ENCODE measurements around the gene FBXO48. TPM values are rescaled to one million over a fixed set of nuclear protein-coding genes. Genes with fewer than 3 reads are reported as not detected.

FBXO48 gene
- total and polyA plus RNA-seq, 10 of the 15 experiments (the other 5 are each of a cell fraction or from before 2014, with no cell fraction given): 0.56 to 2.3 (median 1.2) TPM

DNA sequence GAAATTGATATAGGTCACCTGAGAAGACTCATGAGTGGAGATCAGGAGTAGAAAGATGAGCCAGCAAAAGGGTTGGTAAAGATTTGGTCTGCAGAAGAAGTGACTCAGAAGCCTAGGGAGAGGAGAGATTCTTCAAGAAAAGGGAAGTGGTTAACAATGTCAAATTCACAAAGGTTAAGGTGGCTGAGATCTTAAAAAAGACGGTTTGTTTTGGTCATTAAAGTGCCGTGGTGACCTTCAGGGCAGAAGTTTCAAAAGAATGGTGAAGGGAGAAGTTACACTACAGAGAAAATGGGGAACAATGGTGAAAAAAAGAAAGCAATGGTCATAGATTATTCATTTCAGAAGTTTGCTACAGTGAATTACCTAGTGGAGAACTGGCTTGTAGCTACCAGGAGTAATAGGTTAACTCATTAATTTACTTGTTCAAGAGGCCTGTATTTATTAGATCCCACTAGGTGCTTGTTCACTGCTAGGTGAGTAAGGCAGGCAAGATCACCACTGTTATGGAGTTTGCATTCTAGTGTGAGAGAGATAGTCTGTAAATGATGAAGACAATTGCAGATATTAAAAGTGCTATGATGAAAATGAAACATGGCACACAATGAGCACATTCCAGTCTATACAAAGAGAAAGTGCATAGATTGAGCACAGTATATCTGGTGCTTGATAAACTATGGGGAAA lies 43.0 kb downstream of the FBXO48 start (continued):
- TF ChIP-seq, protein P1, sequence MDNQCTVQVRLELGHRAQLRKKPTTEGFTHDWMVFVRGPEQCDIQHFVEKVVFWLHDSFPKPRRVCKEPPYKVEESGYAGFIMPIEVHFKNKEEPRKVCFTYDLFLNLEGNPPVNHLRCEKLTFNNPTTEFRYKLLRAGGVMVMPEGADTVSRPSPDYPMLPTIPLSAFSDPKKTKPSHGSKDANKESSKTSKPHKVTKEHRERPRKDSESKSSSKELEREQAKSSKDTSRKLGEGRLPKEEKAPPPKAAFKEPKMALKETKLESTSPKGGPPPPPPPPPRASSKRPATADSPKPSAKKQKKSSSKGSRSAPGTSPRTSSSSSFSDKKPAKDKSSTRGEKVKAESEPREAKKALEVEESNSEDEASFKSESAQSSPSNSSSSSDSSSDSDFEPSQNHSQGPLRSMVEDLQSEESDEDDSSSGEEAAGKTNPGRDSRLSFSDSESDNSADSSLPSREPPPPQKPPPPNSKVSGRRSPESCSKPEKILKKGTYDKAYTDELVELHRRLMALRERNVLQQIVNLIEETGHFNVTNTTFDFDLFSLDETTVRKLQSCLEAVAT (IDR thresholded peaks at IDR 0.05): no peak; the same call in 1 of the 2 replicates
- TF ChIP-seq POLR2AphosphoS2 (IDR thresholded peaks at IDR 0.05; ENCODE audit: low read depth, low read length): no peak

DNA sequence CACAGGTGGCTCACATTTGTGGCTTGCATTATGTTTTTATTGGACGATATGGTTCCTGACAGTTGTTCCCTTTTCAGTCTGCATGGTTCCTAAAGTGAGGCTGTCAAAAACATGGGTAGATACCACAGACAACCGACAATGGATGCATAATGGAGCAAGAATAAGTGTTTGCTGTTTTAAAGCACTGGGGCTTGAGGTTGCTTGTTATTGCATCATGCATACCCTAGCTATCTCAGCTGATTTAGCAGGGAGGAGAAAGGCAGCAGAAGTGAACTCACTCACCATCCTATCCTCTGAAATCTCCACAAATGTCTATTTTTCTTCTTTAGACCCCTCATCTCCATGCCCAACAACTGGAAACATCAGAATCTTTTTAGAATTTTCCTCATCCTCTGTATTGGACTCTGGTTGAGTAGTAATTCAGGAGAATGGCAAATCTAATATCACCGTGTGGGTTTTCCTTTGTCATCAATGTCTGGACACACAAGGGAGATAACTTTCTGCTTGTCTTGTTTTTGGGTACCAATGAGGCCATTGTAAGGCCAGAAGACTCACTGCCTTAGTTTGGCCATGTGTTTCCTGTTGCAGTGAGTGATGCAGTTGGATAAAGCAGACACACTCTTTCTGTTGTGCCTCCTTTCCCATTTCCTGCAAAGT lies 46.7 kb downstream of the FBXO48 start:
- H3K27me3 ChIP-seq (replicated peaks in 1 of 2; ENCODE audit: control insufficient read depth in 2 of 2, insufficient read depth in 2 of 2, low read length in 1 of 2): no peaks in the 10 kb centered on the region; a peak in 1 of 4 replicates
- FAIRE-seq (no peak), DNase-seq (ENCODE audit: low read depth, low spot score) (no peak), ATAC-seq (no peak)
- RAD21 ChIA-PET (ENCODE audit: unreplicated experiment): interaction anchor here (1.3 kb wide), 1 partner anchor 17 kb away, joined by 3 read pairs; no protein-coding TSS in a partner anchor
- H3K9ac ChIP-seq (ENCODE audit: control insufficient read depth, insufficient read depth, low read length): no peak overlapping the region
- H2AFZ ChIP-seq (ENCODE audit: control insufficient read depth, low read depth, low read length): no peak overlapping the region
- H3K27ac ChIP-seq (ENCODE audit: control insufficient read depth, insufficient read depth): no peak overlapping the region
- no peaks in the 10 kb centered on the region for H4K20me1 ChIP-seq (ENCODE audit: control insufficient read depth, insufficient read depth)
- WGBS (ENCODE audit: insufficient coverage, insufficient replicate concordance, low lambda C conversion rate, missing lambda C conversion rate): 35% methylated on average over 3 of the region's 3 CpGs
- H3K36me3 ChIP-seq (ENCODE audit: control insufficient read depth in 2 of 2, insufficient read depth in 2 of 2, low read length in 1 of 2): no peaks in the 10 kb centered on the region
- CTCF ChIA-PET: interaction anchor here (2.8 kb wide), 1 partner anchor 8 kb away, joined by 16 read pairs; no protein-coding TSS in a partner anchor
- no TSS peak for BruUV-seq (replicated peaks)
- in situ Hi-C loops (cut with MboI) (no loop called here), intact Hi-C loops (cut with micrococcal nuclease; ENCODE audit: unreplicated experiment) (no loop called here)
- no peaks in the 10 kb centered on the region; the same call in 1 of the 2 replicates for H3K79me2 ChIP-seq (ENCODE audit: control insufficient read depth, insufficient read depth, low read length)
- SMC1A ChIA-PET (ENCODE audit: uncharacterized antibody, unreplicated experiment): interaction anchor here (0.9 to 11.3 kb wide), 5 partner anchors 8 to 34 kb away, joined by 3 to 207 read pairs (median 6); no protein-coding TSS in a partner anchor
- TF ChIP-seq CEBPB (IDR thresholded peaks at IDR 0.05; ENCODE audit: borderline replicate concordance in 1 of 2, low read depth in 2 of 2, low read length in 2 of 2): peak in 1 of 2 experiments; percentile 80; a peak in 2 of 4 replicates
- no peak for TF ChIP-seq EGR1 (IDR thresholded peaks at IDR 0.05; ENCODE audit: borderline replicate concordance in 1 of 2, low read depth in 2 of 2, low read length in 2 of 2)
- H3K4me2 ChIP-seq (ENCODE audit: control insufficient read depth, insufficient read depth): no peak overlapping the region
- POLR2A ChIA-PET: interaction anchor here (1.0 to 1.2 kb wide), 3 partner anchors 9 to 54 kb away, joined by 3 to 8 read pairs (median 3); no protein-coding TSS in a partner anchor
- peaks cover 2% of the 10 kb centered on the region; the same call in 1 of the 3 replicates for H3K9me3 ChIP-seq (replicated peaks; ENCODE audit: control insufficient read depth, insufficient read depth, low read length)
- no peak overlapping the region for H3K4me3 ChIP-seq
- peaks cover 48% of the 10 kb centered on the region for H3K4me1 ChIP-seq (ENCODE audit: control insufficient read depth, insufficient read depth, low read length)
